NCI-H2107 treated with DMSO at 0.1 percent for 48 hours (cell line): ENCODE results near the gene MFN2.
"Not testable (repeated sequence)": the region's sequence is repeated elsewhere in the genome, so short reads cannot be mapped to it uniquely, and the experiment has no call there.

Experiments
- DNase-seq: peaks from one replicate; lab custom pipeline; 2025; ENCODE audit not compliant: unreplicated experiment; lab: John Stamatoyannopoulos, UW

Gene MFN2

GRCh38 chr1:11997081-11997850 lies 17.0 kb downstream of the MFN2 start:
- DNase-seq = no peak

- DNase-seq = no peak
Measured at GRCh38 chr1:11998636-11999035, 18.4 kb downstream of the MFN2 start.

- DNase-seq = no peak
Measured at GRCh38 chr1:11999236-11999635, 19.0 kb downstream of the MFN2 start.

GRCh38 chr1:12001249-12001917 lies 21.1 kb downstream of the MFN2 start:
- no peak for DNase-seq

- DNase-seq = no peak
Measured at GRCh38 chr1:12001996-12002493, 21.8 kb downstream of the MFN2 start.

GRCh38 chr1:12003762-12004161 lies 23.5 kb downstream of the MFN2 start:
- DNase-seq = no peak

GRCh38 chr1:12005488-12006166 lies 25.4 kb downstream of the MFN2 start:
- DNase-seq = no peak

GRCh38 chr1:12006167-12006921 lies 26.1 kb downstream of the MFN2 start:
- DNase-seq = no peak

GRCh38 chr1:12007204-12007603 lies 27.0 kb downstream of the MFN2 start:
- DNase-seq = no peak

GRCh38 chr1:12008355-12008754 lies 28.1 kb downstream of the MFN2 start:
- DNase-seq = not testable (repeated sequence)

- DNase-seq = no peak
Measured at GRCh38 chr1:12009318-12009947, 29.2 kb downstream of the MFN2 start.

GRCh38 chr1:12010746-12011570 lies 30.7 kb downstream of the MFN2 start:
- DNase-seq = no peak

GRCh38 chr1:12011998-12012397 lies 31.8 kb downstream of the MFN2 start:
- DNase-seq = no peak

- no peak for DNase-seq
Measured at GRCh38 chr1:12012560-12013316, 32.5 kb downstream of the MFN2 start.

- DNase-seq = no peak
Measured at GRCh38 chr1:12014141-12014991, 34.1 kb downstream of the MFN2 start.

- DNase-seq = no peak
Measured at GRCh38 chr1:12015001-12015491, 34.8 kb downstream of the MFN2 start.

GRCh38 chr1:12015499-12015898 lies 35.3 kb downstream of the MFN2 start:
- no peak for DNase-seq

GRCh38 chr1:12016182-12016581 lies 35.9 kb downstream of the MFN2 start:
- no peak for DNase-seq
